Nephron (organoid): ENCODE results near the gene EPM2AIP1.
"Not testable (repeated sequence)": the region's sequence is repeated elsewhere in the genome, so short reads cannot be mapped to it uniquely, and the experiment has no call there.

Source experiments
- H3K27ac Mint-ChIP-seq, 3 experiments: 2 replicates each; pipeline ENCODE4 v1.8.0; 2020; ENCODE audit warnings: mixed read lengths in 3 of 3, mild to moderate bottlenecking in 2 of 3, moderate library complexity in 1 of 3
- H3K27me3 Mint-ChIP-seq: 2 replicates; pipeline ENCODE4 v1.8.0; 2021; ENCODE audit warnings: low read depth, mild to moderate bottlenecking, moderate library complexity, mixed read lengths
- H3K36me3 Mint-ChIP-seq: 2 replicates; pipeline ENCODE4 v1.8.0; 2020; ENCODE audit warnings: low read depth, mixed read lengths
- H3K4me1 Mint-ChIP-seq: 2 replicates; pipeline ENCODE4 v1.8.0; 2020; ENCODE audit warnings: mixed read lengths
- H3K4me3 Mint-ChIP-seq, 3 experiments: 2 replicates each; pipeline ENCODE4 v1.8.0; 2020; ENCODE audit warnings: mild to moderate bottlenecking in 3 of 3, mixed read lengths in 3 of 3, moderate library complexity in 2 of 3
- H3K9me3 Mint-ChIP-seq: 2 replicates; pipeline ENCODE4 v1.8.0; 2020; ENCODE audit warnings: mixed read lengths
- CTCF ChIP-seq, 3 experiments: fragments of 200-600 bp; sonication (generic); IDR thresholded peaks; one replicate each; pipeline ENCODE4 v1.5.0; 2021; ENCODE audit warnings: antibody characterized with exemption in 3 of 3; ENCODE audit not compliant: unreplicated experiment in 3 of 3

EPM2AIP1 gene

GRCh38 chr3:36969540-36970432, 23.1 kb downstream of the EPM2AIP1 start:
- H3K4me3 Mint-ChIP-seq, result no peak overlapping the region
- no peaks in the 10 kb centered on the region for H3K9me3 Mint-ChIP-seq
- TF ChIP-seq CTCF (IDR thresholded peaks at IDR 0.05; ENCODE audit: unreplicated experiment in 3 of 3), result no peak
- H3K27me3 Mint-ChIP-seq, result no peaks in the 10 kb centered on the region
- H3K4me1 Mint-ChIP-seq, result peaks cover 6% of the 10 kb centered on the region
- no peaks in the 10 kb centered on the region for H3K36me3 Mint-ChIP-seq
- peak overlapping the region in 2 of 3 experiments; percentile 7 to 22 for H3K27ac Mint-ChIP-seq

- Mint-ChIP-seq H3K4me3 (no peak overlapping the region), H3K27ac (peak overlapping the region in 1 of 3 experiments; percentile 7), H3K9me3 (no peaks in the 10 kb centered on the region), H3K27me3 (no peaks in the 10 kb centered on the region), H3K36me3 (no peaks in the 10 kb centered on the region), H3K4me1 (peaks cover 6% of the 10 kb centered on the region)
- TF ChIP-seq CTCF (IDR thresholded peaks at IDR 0.05; ENCODE audit: unreplicated experiment in 3 of 3), result no peak
Measured at GRCh38 chr3:36969085-36969484, 23.8 kb downstream of the EPM2AIP1 start.

GRCh38 chr3:36965440-36965839, 27.5 kb downstream of the EPM2AIP1 start:
- peak overlapping the region in 2 of 3 experiments; percentile 49 for H3K27ac Mint-ChIP-seq
- H3K9me3 Mint-ChIP-seq, result no peaks in the 10 kb centered on the region
- TF ChIP-seq CTCF (IDR thresholded peaks at IDR 0.05; ENCODE audit: unreplicated experiment in 3 of 3), result no peak

GRCh38 chr3:36964817-36965216, 28.1 kb downstream of the EPM2AIP1 start:
- peaks cover 4% of the 10 kb centered on the region for H3K4me1 Mint-ChIP-seq
- no peak overlapping the region for H3K4me3 Mint-ChIP-seq
- no peak for TF ChIP-seq CTCF (IDR thresholded peaks at IDR 0.05; ENCODE audit: unreplicated experiment in 3 of 3)
- no peaks in the 10 kb centered on the region for H3K9me3 Mint-ChIP-seq
- H3K36me3 Mint-ChIP-seq, result no peaks in the 10 kb centered on the region
- no peak overlapping the region for H3K27ac Mint-ChIP-seq
- no peaks in the 10 kb centered on the region for H3K27me3 Mint-ChIP-seq

More at GRCh38 chr3:36965440-36965839, 27.5 kb downstream of the EPM2AIP1 start:
- Mint-ChIP-seq H3K36me3 (no peaks in the 10 kb centered on the region), H3K27me3 (no peaks in the 10 kb centered on the region), H3K4me1 (peaks cover 6% of the 10 kb centered on the region), H3K4me3 (no peak overlapping the region)

- H3K27ac Mint-ChIP-seq, result no peak overlapping the region
- TF ChIP-seq CTCF (IDR thresholded peaks at IDR 0.05; ENCODE audit: unreplicated experiment in 3 of 3), result no peak
- no peaks in the 10 kb centered on the region for H3K27me3 Mint-ChIP-seq
- H3K4me3 Mint-ChIP-seq, result no peak overlapping the region
- peaks cover 5% of the 10 kb centered on the region for H3K4me1 Mint-ChIP-seq
- no peaks in the 10 kb centered on the region for H3K9me3 Mint-ChIP-seq
- no peaks in the 10 kb centered on the region for H3K36me3 Mint-ChIP-seq
Measured at GRCh38 chr3:36964331-36964730, 28.6 kb downstream of the EPM2AIP1 start.

GRCh38 chr3:36963008-36963407, 29.9 kb downstream of the EPM2AIP1 start:
- not testable (repeated sequence) for H3K27me3 Mint-ChIP-seq, H3K4me3 Mint-ChIP-seq, H3K36me3 Mint-ChIP-seq, H3K4me1 Mint-ChIP-seq, H3K27ac Mint-ChIP-seq, H3K9me3 Mint-ChIP-seq
